ENCODE measurements around the gene CADM2. TPM values are rescaled to one million over a fixed set of nuclear protein-coding genes. Genes with fewer than 3 reads are reported as not detected.
A peak's percentile ranks its signal among the peaks of the same experiment; 100 is the strongest.
"Not testable (repeated sequence)": the region's sequence is repeated elsewhere in the genome, so short reads cannot be mapped to it uniquely, and the experiment has no call there.

CADM2 gene
- total RNA-seq (2014; rRNA removed) (0.47 TPM in 1 of 2 replicates, not detected in the other), Bru-seq, nascent RNA (percentile 49 among the genes with signal in this experiment), BruChase-seq, experiment 1, labeled RNA remaining after a 6-hour chase (percentile 40 among the genes with signal in this experiment), BruChase-seq, experiment 2, labeled RNA remaining after a 2-hour chase (percentile 61 among the genes with signal in this experiment)
- long read RNA-seq, partial matches to known transcripts = 3 of 7 reads
- long read RNA-seq, other reads (novel, unspliced or antisense) = 4 of 7 reads

DNA sequence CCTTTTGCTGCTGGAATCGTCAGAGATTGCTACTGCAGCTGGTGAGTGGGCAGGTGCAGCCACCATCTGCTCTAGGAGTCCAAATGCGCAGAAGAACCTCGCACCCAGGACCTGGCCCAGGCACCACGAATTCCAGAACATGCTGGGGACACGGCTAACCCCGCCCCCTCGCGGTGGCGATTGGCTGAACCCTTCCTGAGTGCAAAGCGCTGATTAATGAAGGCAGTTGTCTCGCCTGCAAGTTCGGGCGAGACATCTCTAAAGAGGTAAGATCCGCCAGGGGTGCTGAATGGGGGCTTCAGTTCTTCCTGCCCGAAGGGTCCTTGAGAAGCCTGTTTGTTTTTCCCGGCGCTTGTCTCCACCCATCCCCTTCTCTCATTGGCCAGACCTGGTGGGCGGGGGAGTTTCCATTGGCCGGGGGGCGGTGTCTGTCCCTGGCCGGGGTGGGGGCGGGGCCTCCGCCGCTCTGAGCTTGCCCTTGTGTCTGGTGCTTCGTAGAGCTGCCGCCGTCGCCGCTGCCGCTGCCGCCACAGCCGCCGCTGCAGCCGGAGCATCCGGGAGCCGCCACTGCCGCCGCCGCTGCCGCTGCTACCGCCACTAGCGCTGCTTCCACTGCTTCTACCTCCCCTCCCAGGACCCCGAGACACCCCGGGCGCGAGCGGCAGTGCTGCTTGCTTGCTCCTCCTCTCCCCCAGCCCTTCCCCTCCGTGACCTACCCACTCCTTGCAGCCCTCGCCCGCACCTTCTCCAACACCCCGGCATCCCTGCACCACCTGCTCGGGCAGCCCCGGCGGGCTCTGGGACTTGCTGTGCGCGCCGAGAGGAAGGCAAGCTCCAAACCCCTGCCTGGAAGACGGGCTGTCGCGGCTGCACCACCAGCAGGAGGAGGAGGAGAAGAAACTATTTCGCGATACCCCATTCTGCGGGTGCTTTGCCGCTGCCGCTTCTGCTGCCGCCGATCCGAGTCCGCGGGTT is at the start of gene CADM2:
CADM2 (plus strand) TSS at position 495 of the 975 bp plus-strand sequence.
- ChIA-PET CTCF (interaction anchor here (0.6 to 0.8 kb wide), 2 partner anchors 155 to 202 kb away, joined by 3 to 4 read pairs; no protein-coding TSS in a partner anchor), POLR2A (ENCODE audit: unreplicated experiment) (interaction anchor here (0.7 kb wide), 3 partner anchors 129 to 323 kb away, joined by 3 read pairs; no protein-coding TSS in a partner anchor)
- Histone ChIP-seq H3K27me3 (ENCODE audit: low read length) (peaks cover 13% of the 10 kb centered on the region; the same call in 1 of the 2 replicates), H3F3A (ENCODE audit: low read length, unreplicated experiment) (no peaks in the 10 kb centered on the region), H3K9me2 (replicated peaks; ENCODE audit: low read length) (no peaks in the 10 kb centered on the region), H3K4me1 (ENCODE audit: insufficient read depth, low read length) (peaks cover 11% of the 10 kb centered on the region), H4K20me1 (ENCODE audit: low read length) (no peaks in the 10 kb centered on the region), H3K4me2 (ENCODE audit: low read length) (peak within 1 kb of the TSS; percentile 92), H3K9ac (ENCODE audit: low read length) (no peak within 1 kb of the TSS), H3K4me3 (ENCODE audit: low read length) (peak within 1 kb of the TSS; percentile 71), H3K27ac (ENCODE audit: low read length) (no peak within 1 kb of the TSS), H3K79me2 (ENCODE audit: low read length) (no peaks in the 10 kb centered on the region), H3K36me3 (ENCODE audit: low read depth, low read length) (no peaks in the 10 kb centered on the region), H3K9me3 (ENCODE audit: low read length) (no peaks in the 10 kb centered on the region), H2AFZ (ENCODE audit: low read length) (peak within 1 kb of the TSS; percentile 96)
- intact Hi-C loops (cut with micrococcal nuclease) = loop anchor here (1.0 kb wide), 1 partner anchor 410 kb away; no protein-coding TSS in a partner anchor
- DNase-seq = peak; percentile 88
- BruUV-seq (replicated peaks) = no TSS peak
- ATAC-seq = peak; percentile 95
- TF ChIP-seq, protein P1, sequence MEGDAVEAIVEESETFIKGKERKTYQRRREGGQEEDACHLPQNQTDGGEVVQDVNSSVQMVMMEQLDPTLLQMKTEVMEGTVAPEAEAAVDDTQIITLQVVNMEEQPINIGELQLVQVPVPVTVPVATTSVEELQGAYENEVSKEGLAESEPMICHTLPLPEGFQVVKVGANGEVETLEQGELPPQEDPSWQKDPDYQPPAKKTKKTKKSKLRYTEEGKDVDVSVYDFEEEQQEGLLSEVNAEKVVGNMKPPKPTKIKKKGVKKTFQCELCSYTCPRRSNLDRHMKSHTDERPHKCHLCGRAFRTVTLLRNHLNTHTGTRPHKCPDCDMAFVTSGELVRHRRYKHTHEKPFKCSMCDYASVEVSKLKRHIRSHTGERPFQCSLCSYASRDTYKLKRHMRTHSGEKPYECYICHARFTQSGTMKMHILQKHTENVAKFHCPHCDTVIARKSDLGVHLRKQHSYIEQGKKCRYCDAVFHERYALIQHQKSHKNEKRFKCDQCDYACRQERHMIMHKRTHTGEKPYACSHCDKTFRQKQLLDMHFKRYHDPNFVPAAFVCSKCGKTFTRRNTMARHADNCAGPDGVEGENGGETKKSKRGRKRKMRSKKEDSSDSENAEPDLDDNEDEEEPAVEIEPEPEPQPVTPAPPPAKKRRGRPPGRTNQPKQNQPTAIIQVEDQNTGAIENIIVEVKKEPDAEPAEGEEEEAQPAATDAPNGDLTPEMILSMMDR (conservative IDR thresholded peaks at IDR 0.05; ENCODE audit: low read depth, low read length) = peak; percentile 37; the same call in 1 of the 2 replicates
- no peak for TF ChIP-seq EZH2phosphoT487 (IDR thresholded peaks at IDR 0.05; ENCODE audit: borderline replicate concordance, low read length)

DNA sequence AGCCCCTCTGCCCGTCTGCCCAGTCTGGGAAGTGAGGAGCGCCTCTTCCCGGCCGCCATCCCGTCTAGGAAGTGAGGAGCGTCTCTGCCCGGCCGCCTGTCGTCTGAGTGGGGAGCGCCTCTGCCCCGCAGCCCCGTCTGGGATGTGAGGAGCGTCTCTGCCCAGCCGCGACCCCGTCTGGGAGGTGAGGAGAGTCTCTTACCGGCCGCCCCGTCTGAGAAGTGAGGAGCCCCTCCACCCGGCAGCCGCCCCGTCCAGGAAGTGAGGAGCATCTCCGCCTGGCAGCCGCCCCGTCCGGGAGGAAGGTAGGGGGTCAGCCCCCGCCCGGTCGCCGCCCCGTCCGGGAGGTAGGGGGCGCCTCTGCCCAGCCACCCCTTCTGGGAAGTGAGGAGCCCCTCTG is 40.2 kb upstream of the CADM2 start:
- ATAC-seq; H3K36me3 ChIP-seq (ENCODE audit: low read depth, low read length); H3K27ac ChIP-seq (ENCODE audit: low read length); H3K79me2 ChIP-seq (ENCODE audit: low read length); H3K9me2 ChIP-seq (replicated peaks; ENCODE audit: low read length); H4K20me1 ChIP-seq (ENCODE audit: low read length); H3F3A ChIP-seq (ENCODE audit: low read length, unreplicated experiment); intact Hi-C loops (cut with micrococcal nuclease); H2AFZ ChIP-seq (ENCODE audit: low read length); H3K9ac ChIP-seq (ENCODE audit: low read length); H3K27me3 ChIP-seq (ENCODE audit: low read length); BruUV-seq (replicated peaks); H3K9me3 ChIP-seq (ENCODE audit: low read length); H3K4me1 ChIP-seq (ENCODE audit: insufficient read depth, low read length); CTCF ChIA-PET; H3K4me2 ChIP-seq (ENCODE audit: low read length); DNase-seq; H3K4me3 ChIP-seq (ENCODE audit: low read length); POLR2A ChIA-PET (ENCODE audit: unreplicated experiment): not testable (repeated sequence)

GRCh38 chr3:84922682-84923081 is 36.1 kb upstream of the CADM2 start:
- no peaks in the 10 kb centered on the region for H3K36me3 ChIP-seq (ENCODE audit: low read depth, low read length)
- no peaks in the 10 kb centered on the region for H3K9me3 ChIP-seq (ENCODE audit: low read length)
- H3K4me3 ChIP-seq (ENCODE audit: low read length) = no peak overlapping the region
- H3K27me3 ChIP-seq (ENCODE audit: low read length) = no peaks in the 10 kb centered on the region
- no peaks in the 10 kb centered on the region for H3K9me2 ChIP-seq (replicated peaks; ENCODE audit: low read length)
- ChIA-PET POLR2A (ENCODE audit: unreplicated experiment) (no interaction called here), CTCF (no interaction called here)
- no peaks in the 10 kb centered on the region for H4K20me1 ChIP-seq (ENCODE audit: low read length)
- no peak overlapping the region for H3K9ac ChIP-seq (ENCODE audit: low read length)
- H2AFZ ChIP-seq (ENCODE audit: low read length) = no peak overlapping the region
- intact Hi-C loops (cut with micrococcal nuclease) = no loop called here
- DNase-seq (no peak), ATAC-seq (no peak)
- no peak for TF ChIP-seq EZH2phosphoT487 (IDR thresholded peaks at IDR 0.05; ENCODE audit: borderline replicate concordance, low read length)
- TF ChIP-seq, protein P1 (conservative IDR thresholded peaks at IDR 0.05; ENCODE audit: low read depth, low read length) = no peak
- TF ChIP-seq EZH2 (IDR thresholded peaks at IDR 0.05; ENCODE audit: low read length, unreplicated experiment) = no peak
- H3K4me2 ChIP-seq (ENCODE audit: low read length) = no peak overlapping the region
- H3F3A ChIP-seq (ENCODE audit: low read length, unreplicated experiment) = no peaks in the 10 kb centered on the region
- no peak overlapping the region for H3K27ac ChIP-seq (ENCODE audit: low read length)
- no peaks in the 10 kb centered on the region for H3K79me2 ChIP-seq (ENCODE audit: low read length)
- H3K4me1 ChIP-seq (ENCODE audit: insufficient read depth, low read length) = no peaks in the 10 kb centered on the region
- no TSS peak for BruUV-seq (replicated peaks)
